GM18526 (cell line): Measurements from ENCODE around the gene GMDS.

Experiments
- POLR2A ChIP-seq: IDR thresholded peaks from 3 replicates; pipeline ENCODE4 v1.6.1; 2011; ENCODE audit not compliant: insufficient read length; ENCODE audit errors: extremely low read depth

The GMDS gene

DNA sequence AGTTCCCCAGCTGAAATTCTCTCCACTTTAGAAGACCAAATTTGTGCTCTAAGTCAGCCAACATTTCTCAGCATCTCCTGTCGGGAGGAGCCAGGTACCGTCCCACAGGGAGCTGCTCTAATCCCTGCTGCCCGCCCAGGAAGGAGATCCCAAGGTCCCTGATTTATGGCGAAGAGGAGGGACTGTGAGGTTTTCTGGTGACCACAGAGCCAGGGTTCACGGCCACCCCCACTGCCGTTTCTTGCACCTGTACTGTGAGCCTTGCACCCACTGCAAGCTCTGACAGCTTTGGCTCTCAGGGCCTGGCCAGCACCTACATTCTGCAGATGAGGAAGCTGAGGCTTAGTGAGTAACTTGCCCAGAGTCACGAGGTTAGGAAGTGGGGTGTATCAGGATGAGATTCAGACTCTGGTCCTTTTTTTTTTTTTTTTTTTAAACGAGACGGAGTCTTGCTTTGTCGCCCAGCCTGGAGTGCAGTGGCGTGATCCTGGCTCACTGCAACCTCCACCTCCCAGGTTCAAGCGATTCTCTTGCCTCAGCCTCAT lies 600.8 kb downstream of the GMDS start:
- TF ChIP-seq POLR2A = no peak

DNA sequence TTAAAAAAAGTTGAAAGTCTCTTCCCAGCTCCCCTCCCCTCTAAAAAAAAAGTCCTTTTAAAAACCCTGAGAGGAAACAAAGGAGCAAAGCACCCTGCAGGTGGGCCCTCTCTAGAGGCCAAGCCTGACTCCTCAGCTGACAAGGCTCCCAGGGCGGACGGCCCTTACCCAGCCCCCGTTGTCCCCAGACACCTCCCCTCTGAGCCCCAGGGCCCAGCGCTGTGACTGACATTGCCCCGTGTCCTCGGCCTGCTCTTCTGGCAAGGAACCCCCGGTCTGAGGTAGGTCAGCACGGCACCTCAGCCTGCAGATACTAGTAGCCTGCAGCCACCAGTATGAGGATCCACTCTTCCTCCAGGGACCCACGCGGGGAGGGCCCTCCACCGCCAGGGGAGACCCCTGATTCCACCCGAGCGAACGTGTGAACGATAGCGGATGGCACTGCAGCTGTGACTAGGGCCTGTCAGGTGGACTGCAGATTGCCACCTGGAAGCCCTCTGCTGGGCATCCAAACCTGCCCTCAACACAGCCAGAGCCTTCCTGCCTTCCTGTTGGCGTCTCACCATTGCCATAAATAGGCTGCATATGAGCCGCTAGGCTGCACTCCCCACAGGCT lies 601.5 kb downstream of the GMDS start:
- TF ChIP-seq POLR2A = no peak

DNA sequence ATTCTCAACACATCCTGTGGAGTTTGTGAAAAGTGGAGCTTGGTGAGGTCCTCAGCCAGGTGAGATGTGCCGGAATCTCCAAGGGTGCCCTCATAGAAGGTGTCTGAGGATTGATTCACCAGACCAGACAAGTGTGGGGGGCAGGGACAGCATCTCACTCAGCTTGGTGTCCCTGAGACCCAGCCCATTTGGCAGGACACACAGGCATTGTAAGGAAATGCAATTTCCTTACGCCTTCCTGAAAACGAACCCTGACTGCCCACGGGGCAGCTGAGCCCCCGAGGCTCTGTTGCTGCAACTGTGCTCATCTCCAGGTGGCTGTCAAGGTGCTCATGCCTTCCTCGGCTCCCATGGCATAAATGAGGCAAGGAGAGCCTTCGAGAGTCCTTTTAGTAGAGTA lies 602.3 kb downstream of the GMDS start:
- no peak for TF ChIP-seq POLR2A

DNA sequence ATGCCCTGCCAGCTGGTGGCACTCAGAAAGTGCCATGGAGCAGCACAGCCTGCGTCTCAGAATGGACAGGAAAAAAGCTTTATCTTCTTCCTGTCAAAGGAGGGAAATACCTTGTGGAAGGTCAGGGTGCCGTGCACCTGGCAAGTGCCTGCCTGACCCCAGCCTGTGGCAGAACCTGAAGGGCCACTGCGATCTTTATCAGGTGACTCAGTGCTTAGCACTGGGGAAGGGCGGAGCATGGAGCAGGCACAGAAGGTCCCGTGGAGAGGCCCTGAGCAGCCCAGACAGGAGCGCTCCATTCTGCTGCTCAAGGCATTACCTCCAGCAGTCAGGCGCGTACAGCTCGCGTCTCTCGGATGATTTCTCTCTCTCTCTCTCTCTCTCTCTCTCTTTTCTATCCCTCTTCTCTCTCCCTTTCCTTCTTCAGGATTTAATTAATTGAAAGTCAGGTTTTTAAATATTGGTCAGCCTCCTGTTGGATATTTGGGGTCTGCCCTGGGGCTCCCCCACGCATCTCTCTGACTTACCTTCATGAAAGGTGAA lies 604.0 kb downstream of the GMDS start:
- TF ChIP-seq POLR2A = no peak

DNA sequence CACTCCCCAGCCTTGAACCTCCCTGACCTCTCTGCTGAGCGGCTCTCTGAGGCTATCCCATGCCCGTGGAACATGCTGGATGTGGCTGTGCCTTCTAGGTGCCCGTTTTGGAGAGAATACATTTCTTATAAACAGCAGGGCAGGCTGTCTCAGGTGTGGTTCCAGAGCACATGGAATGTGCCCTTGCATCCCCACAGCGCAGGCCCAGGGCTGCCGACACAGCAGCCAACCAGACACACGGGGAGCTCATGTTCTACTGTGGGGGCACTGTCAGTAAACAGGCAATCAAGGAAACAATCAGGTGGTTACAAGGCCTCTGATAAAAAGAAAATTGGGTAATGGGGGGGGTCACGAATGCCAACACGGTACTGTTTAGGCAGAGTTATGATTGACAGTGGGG lies 604.9 kb downstream of the GMDS start:
- TF ChIP-seq POLR2A = no peak

DNA sequence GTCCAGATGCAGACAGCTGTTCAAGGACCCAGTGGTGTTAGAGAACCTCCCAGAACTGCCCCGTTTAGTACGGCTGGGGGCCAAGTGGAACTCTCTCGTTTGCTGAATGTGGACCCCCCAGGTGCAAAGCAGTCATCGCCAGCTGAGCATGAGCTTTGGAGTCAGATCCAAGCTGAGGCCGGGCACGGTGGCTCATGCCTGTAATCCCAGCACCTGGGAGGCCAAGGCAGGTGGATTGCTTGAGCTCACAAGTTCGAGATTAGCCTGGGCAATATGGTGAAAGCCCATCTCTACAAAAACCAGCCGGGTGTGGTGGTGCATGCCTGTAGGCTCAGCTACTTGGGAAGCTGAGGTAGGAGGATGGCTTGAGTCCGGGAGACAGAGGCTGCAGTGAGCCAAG lies 606.0 kb downstream of the GMDS start:
- TF ChIP-seq POLR2A = no peak

DNA sequence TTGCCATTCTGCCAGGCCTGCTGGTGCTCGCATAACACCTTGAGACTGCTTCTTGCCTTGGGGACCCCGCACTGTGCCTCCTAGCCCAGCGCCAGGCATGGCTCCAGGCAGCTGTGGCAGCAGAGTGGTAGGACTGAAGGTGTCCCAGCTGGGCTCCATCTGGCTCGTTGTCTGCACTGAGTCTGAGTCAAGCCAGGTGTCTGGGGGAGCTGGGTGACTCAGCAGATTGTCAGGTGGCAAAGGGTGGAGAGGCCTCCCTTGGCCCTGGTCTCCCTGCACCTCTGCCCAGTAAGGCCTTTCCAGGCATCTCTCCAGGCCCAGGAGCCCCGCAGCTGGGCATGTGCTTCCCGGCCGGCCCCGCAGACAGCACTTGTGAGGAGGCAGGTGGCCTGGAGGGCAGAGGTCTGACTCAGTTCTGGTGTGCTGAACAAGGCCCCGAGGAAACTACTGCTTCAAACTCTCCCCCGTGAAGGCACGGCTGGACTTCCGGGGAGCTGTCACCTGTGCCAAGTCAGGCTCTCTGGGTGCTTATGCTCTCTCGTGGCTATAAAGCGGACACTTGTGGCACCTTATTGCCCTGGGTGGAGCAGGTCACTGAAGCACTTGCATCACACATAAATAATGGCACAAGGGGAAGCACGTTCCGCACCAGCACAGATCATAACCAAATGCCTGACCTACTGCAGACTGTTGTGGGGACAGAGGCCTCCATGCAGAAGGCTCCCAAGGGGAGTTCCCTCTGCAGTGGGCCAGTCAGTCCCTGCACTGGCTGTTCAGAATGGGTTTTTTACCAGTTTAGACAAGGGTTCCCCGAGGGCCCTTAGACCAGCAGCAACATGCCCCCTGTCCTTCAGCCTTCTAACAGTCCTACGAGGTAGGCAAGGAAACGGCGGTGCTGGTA lies 608.2 kb downstream of the GMDS start:
- TF ChIP-seq POLR2A = no peak

DNA sequence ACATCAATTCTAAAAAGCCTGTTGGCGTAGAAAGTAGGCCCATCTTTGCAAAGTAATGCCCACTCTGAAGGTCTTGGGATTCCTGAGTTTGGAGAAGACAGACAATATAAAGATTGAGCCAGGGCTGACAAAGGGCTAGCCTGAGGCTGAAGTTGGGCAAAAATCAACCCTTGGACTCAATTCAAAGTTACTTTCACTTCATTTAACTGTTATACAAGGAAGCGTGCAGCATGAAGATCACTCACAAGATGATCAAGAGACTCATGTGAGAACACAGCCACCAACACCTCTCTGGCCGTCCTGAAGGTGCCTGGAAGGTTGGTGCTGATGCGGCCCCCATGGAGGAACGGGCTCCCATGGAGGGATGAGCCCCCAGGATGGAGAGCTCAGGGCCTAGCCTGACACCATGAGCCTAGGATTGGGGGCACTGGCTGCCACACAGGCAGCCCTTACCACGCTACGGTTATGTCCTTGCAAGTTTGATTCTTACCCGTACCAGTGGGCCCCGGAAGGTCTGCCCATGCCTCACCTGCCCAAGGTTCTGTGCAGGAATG lies 609.1 kb downstream of the GMDS start:
- TF ChIP-seq POLR2A = no peak

DNA sequence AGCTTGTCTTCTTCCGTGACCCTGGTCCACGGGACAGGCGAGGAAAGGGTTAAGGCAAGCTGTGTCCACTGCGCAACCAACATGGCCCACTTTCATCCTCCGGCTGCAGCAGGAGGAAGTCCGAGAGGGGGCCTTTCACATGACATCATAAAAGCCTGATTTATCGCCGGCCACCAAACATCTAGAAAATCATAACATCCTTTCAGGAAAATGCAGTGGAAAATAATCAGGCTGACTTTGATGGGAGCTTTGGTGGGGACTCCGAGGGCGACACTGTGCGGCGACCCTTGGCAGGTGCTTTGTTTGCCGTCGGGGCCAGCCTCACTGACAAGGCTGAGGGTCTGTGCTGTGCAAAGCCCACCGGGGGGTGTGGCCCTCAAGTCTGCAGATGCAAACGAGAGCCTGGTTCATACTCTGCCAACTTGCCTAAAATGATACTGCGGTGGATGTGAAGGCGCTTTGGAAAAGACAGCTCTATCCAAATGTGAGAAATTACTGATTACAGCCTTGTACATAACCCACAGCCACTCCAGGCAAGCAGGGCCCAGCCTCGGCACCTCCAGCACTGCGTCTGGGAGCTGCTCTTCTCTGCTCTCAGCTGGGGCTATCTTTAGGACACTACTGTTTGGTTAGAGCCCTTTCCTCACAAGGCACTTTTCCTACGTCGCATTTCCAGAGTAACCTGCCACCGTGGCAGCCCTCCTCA lies 609.9 kb downstream of the GMDS start:
- TF ChIP-seq POLR2A = no peak

DNA sequence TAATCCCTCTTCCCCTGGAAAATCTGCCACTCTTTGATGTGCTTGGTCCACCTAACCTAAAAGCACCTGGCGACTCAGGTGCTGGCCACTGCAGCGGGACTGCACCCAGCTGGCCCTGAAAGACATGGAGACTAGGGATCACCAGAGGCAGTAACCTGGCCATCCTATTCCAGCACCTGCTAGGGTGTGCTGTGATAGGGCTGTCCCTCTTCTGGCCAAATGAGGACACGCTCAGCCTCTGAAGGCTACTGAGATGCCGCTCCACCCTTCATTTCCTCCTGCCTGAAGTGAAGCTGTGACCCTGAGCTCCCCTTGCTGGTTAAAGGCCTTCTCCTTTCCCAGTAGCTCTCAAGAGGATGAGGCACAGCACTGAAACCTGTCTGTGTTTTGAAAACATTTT lies 611.3 kb downstream of the GMDS start:
- TF ChIP-seq POLR2A = no peak

DNA sequence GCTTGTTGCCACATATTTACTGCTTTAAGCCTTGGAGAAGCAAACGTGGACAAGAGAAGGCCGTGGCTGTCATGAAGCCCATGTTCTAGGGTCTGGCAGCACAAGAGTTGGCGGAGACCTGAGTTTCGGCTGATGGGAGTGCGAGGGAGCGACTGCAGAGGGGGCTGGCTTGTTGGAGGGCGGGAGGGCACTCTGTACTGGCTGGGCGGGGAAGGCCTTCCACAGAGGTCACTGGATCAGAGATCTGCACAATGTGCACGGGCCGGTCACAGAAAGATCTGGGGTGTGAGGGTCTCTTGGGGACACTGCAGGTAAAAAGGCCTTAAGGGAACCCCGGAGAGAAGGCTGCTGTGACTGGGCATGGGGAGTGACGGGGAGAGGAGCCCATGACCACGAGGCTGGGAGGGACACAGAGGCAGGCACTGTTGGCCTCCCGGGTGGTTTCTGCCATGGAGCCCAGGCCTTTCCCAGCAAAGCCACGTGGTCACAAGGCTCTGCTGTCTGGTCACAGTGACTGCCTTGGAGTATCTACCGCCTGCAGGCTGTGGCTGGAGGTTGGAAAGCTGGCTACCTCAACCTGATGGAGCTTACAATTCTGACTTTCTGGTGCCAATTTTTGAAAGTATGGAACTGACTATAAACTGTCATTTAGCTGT lies 611.9 kb downstream of the GMDS start:
- TF ChIP-seq POLR2A = no peak

DNA sequence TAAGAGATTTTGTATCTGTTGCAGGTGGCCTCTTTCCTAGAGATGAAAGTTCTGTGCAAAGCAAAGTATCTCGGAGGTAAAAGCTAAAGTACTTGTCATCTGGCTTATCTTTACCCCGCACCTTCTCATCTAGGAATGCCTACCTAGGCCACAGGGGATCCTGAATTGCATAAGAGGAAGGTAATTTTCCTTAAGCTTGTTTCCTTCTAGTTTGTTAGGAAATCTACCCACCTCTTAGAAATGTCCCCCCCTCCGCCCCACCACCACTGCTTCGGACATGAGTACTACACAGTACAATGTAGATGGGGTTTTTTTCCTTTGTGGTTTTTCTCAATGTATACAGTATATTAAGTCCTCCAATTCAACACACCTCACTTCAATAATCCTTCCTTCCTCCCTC lies 614.2 kb downstream of the GMDS start:
- TF ChIP-seq POLR2A = no peak

DNA sequence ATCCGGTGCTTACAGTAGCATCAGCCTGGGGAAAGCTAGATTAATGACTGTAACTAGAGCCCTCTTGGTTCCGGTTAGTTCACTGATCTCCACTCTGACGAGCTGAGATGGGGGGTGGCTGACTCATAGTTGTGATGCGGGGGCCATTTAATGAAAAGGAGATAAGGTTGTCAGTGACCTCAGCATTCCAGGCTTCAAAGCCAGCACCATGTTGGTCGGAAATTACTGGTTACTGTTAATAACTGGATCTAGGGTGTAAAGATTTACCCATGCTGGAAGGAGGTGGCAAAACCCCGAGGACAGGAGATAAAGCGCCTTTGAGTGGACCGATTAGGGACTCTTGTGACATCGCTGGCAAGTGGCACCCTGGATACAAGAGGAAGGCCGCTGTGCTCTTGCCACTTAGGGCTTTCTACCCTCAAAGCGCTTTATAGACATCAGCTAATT lies 614.6 kb downstream of the GMDS start:
- no peak for TF ChIP-seq POLR2A

DNA sequence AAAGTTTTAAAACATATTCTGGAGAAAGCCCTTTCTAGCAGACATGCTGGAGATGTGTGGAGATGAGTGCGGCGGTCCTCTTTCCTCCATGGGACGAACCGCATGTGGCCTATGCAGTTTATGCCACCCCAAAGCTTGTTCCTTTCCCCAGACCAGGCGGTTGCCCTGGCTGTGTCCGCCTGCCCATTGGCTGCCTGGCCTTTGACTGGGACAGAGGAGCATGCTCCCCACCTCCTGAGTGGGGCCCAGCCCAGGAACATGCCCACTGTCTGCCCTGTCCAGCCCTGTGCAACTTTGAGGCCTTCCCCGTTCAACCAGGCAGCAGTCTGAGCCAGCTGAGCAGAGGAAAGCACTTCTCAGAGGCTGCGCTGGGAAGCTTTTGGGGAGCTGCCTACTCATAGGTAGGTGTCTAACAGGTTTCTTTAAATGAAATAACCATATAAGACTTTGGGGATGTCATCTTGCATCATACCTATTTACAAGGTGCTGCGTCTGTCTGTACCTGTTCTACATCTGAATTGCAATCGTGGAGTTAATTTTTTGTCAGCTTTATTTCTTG lies 615.1 kb downstream of the GMDS start:
- no peak for TF ChIP-seq POLR2A
